ENCODE results near the gene PLP2.

GRCh38 chrX:49172280-49172780 is 632 bp downstream of the PLP2 start:
- TF ChIP-seq PHF8 (CRISPR knock-in tag; IDR thresholded peaks at IDR 0.05) = no peak
- TF ChIP-seq EZH2 (conservative IDR thresholded peaks at IDR 0.05; ENCODE audit: low read depth, low read length) = no peak
- no peak for TF ChIP-seq ZNF446 (CRISPR knock-in tag; IDR thresholded peaks at IDR 0.05)
- TF ChIP-seq ZFP90 (CRISPR knock-in tag; IDR thresholded peaks at IDR 0.05; ENCODE audit: borderline replicate concordance) = no peak
- no peak for TF ChIP-seq ZNF484 (CRISPR knock-in tag; IDR thresholded peaks at IDR 0.05; ENCODE audit: borderline replicate concordance, low read depth)
